ENCODE measurements around the gene RBM6. TPM values are rescaled to one million over a fixed set of nuclear protein-coding genes. Genes with fewer than 3 reads are reported as not detected.

RBM6 gene
- total RNA-seq, 1 donor from 2014 or later = 117 TPM

- no peaks in the 10 kb centered on the region for H3K9me3 Mint-ChIP-seq
- no peak overlapping the region for H3K4me3 Mint-ChIP-seq
- no peaks in the 10 kb centered on the region for H3K27me3 Mint-ChIP-seq (ENCODE audit: low read depth)
- H3K4me1 Mint-ChIP-seq = peaks cover 7% of the 10 kb centered on the region
- H3K27ac Mint-ChIP-seq (ENCODE audit: unreplicated experiment) = no peak overlapping the region
- TF ChIP-seq, protein P1, sequence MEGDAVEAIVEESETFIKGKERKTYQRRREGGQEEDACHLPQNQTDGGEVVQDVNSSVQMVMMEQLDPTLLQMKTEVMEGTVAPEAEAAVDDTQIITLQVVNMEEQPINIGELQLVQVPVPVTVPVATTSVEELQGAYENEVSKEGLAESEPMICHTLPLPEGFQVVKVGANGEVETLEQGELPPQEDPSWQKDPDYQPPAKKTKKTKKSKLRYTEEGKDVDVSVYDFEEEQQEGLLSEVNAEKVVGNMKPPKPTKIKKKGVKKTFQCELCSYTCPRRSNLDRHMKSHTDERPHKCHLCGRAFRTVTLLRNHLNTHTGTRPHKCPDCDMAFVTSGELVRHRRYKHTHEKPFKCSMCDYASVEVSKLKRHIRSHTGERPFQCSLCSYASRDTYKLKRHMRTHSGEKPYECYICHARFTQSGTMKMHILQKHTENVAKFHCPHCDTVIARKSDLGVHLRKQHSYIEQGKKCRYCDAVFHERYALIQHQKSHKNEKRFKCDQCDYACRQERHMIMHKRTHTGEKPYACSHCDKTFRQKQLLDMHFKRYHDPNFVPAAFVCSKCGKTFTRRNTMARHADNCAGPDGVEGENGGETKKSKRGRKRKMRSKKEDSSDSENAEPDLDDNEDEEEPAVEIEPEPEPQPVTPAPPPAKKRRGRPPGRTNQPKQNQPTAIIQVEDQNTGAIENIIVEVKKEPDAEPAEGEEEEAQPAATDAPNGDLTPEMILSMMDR (conservative IDR thresholded peaks at IDR 0.05) = no peak
- H3K36me3 Mint-ChIP-seq (ENCODE audit: low read depth) = peaks cover 10% of the 10 kb centered on the region
- no peak for DNase-seq (ENCODE audit: low read depth, low spot score)
These were observed 105.0 kb downstream of the RBM6 start for GRCh38 chr3:50044976-50045375.

DNA sequence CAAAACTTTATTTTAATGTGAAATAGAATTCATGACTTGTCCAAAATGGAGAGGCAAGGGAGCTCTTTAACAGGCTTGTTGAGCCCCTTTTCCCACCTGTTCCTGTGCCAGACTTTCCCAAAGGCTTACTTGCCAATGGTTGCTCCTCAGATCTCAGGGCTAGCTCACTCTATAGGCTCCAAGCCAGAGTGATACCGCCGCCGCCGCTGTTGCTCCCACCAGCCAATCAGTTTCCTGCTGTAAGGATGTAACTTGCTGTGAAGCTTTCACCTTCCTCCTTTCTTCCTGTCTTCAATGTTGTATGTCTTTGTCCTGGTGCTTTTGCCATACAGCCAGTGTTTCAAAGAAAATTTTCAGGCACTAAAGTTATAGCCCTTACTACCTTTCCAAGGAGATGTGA is 107.5 kb downstream of the RBM6 start:
- Mint-ChIP-seq H3K9me3 (peaks cover 3% of the 10 kb centered on the region), H3K36me3 (ENCODE audit: low read depth) (peaks cover 18% of the 10 kb centered on the region), H3K4me3 (no peak overlapping the region), H3K4me1 (peaks cover 14% of the 10 kb centered on the region), H3K27me3 (ENCODE audit: low read depth) (no peaks in the 10 kb centered on the region), H3K27ac (ENCODE audit: unreplicated experiment) (no peak overlapping the region)
- TF ChIP-seq, protein P1 (conservative IDR thresholded peaks at IDR 0.05) = no peak
- DNase-seq (ENCODE audit: low read depth, low spot score) = no peak

DNA sequence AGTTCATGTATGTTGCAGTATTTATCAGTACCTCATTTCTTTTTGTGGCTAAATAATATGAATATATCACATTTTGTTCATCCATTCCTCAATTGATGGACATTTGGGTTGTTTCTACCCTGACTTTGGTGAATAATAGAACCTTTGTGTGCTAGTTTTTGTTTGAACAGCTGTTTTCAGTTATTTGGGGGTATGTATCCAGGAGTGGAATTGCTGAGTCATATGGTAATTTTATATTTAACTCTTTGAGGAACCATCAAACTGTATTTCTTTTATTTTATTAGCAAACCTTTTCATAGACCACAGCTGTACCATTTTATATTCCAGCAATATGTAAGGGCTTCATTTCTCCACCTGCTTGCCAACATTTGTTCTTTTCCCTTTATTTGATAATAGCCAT is 110.4 kb downstream of the RBM6 start:
- peak overlapping the region; percentile 3 for H3K27ac Mint-ChIP-seq (ENCODE audit: unreplicated experiment)
- TF ChIP-seq, protein P1 (conservative IDR thresholded peaks at IDR 0.05) = no peak

GRCh38 chr3:50057756-50058155 is 117.8 kb downstream of the RBM6 start:
- Mint-ChIP-seq H3K4me1 (no peaks in the 10 kb centered on the region), H3K4me3 (no peak overlapping the region), H3K27me3 (ENCODE audit: low read depth) (no peaks in the 10 kb centered on the region), H3K9me3 (no peaks in the 10 kb centered on the region), H3K27ac (ENCODE audit: unreplicated experiment) (no peak overlapping the region), H3K36me3 (ENCODE audit: low read depth) (peaks cover 38% of the 10 kb centered on the region)
- no peak for DNase-seq (ENCODE audit: low read depth, low spot score)
- TF ChIP-seq, protein P1 (conservative IDR thresholded peaks at IDR 0.05) = no peak

More for the DNA sequence above, 110.4 kb downstream of the RBM6 start:
- Mint-ChIP-seq H3K4me1 (peaks cover 9% of the 10 kb centered on the region), H3K27me3 (ENCODE audit: low read depth) (no peaks in the 10 kb centered on the region), H3K9me3 (peaks cover 3% of the 10 kb centered on the region), H3K36me3 (ENCODE audit: low read depth) (peaks cover 20% of the 10 kb centered on the region), H3K4me3 (no peak overlapping the region)
- no peak for DNase-seq (ENCODE audit: low read depth, low spot score)

DNA sequence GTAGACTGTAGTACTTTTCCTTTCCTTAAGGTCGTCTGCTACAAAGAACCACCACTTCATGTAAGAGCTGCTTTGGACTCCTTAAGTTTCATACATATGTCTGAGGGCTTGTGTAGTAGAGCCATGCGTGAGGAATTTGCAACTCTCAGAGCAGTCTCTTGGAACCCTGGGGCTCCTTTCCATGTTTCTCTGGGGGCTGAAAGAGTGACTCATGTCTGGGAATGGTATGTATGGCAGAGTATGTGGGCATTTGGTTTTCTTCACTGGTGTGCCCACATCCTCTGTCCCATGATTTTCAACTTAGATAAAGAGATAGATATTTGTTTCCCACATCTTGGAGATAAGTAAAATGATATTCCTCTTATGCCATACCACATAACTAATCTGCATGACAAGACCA is 128.2 kb downstream of the RBM6 start:
- peaks cover 39% of the 10 kb centered on the region for H3K36me3 Mint-ChIP-seq (ENCODE audit: low read depth)
- no peaks in the 10 kb centered on the region for H3K9me3 Mint-ChIP-seq
- no peak overlapping the region for H3K4me3 Mint-ChIP-seq
- no peak overlapping the region for H3K27ac Mint-ChIP-seq (ENCODE audit: unreplicated experiment)
- no peak for DNase-seq (ENCODE audit: low read depth, low spot score)
- H3K4me1 Mint-ChIP-seq = no peaks in the 10 kb centered on the region
- TF ChIP-seq, protein P1 (conservative IDR thresholded peaks at IDR 0.05) = no peak
- no peaks in the 10 kb centered on the region for H3K27me3 Mint-ChIP-seq (ENCODE audit: low read depth)

DNA sequence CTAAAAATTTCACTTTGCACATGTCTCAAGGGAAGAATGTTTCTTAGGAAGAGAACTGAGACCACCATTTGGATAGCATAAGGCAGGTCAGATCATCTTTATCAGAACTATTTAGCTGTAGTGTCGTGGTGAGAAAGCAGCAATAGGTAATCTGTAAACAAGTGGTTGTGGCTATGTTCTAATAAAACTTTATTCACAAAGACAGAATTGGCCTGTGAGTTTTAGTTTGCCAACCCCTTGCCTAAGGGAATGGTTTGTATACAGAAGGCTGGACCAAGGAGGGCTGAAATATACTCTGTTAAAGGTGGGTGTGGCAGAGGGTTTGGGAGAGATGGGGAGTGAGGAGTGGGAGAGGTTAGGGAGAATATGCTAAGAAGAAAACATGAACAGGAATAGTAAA is 138.1 kb downstream of the RBM6 start:
- peaks cover 28% of the 10 kb centered on the region for H3K36me3 Mint-ChIP-seq (ENCODE audit: low read depth)
- H3K27ac Mint-ChIP-seq (ENCODE audit: unreplicated experiment) = peak overlapping the region; percentile 43
- H3K27me3 Mint-ChIP-seq (ENCODE audit: low read depth) = no peaks in the 10 kb centered on the region
- no peak for DNase-seq (ENCODE audit: low read depth, low spot score)
- H3K9me3 Mint-ChIP-seq = no peaks in the 10 kb centered on the region
- TF ChIP-seq, protein P1 (conservative IDR thresholded peaks at IDR 0.05) = no peak
- H3K4me1 Mint-ChIP-seq = peaks cover 2% of the 10 kb centered on the region
- no peak overlapping the region for H3K4me3 Mint-ChIP-seq
